BJ (cell line): ENCODE data around the gene GABRB3. TPM values are rescaled to one million over a fixed set of nuclear protein-coding genes. Genes with fewer than 3 reads are reported as not detected.

Experiments
- CTCF ChIA-PET: fragments of 350-600 bp; formaldehyde crosslinking; extraction: SDS; loops from one replicate; lab custom pipeline; 2021; ENCODE audit warnings: antibody characterized with exemption, inconsistent platforms; lab: Yijun Ruan, JAX
- POLR2A ChIA-PET: fragments of 300-600 bp; sonication (Branson Sonifier 250); formaldehyde crosslinking; extraction: SDS; loops from one replicate; lab custom pipeline; 2021; ENCODE audit warnings: antibody characterized with exemption; lab: Charles Lee
- DNase-seq: peaks from one replicate; pipeline ENCODE4 v3.0.0-alpha.2; 2011; ENCODE audit warnings: low read depth
- H3K27me3 ChIP-seq: 2 replicates; pipeline ENCODE4 v1.6.0; 2011; ENCODE audit warnings: low read length; ENCODE audit not compliant: control insufficient read depth, insufficient read depth
- H3K36me3 ChIP-seq: 2 replicates; pipeline ENCODE4 v1.5.1; 2011; ENCODE audit warnings: low read length; ENCODE audit not compliant: control insufficient read depth, insufficient read depth
- H3K4me3 ChIP-seq: 2 replicates; pipeline ENCODE4 v1.5.1; 2011; ENCODE audit warnings: low read depth, mild to moderate bottlenecking, control low read depth, low read length
- CTCF ChIP-seq: IDR thresholded peaks from 2 replicates; pipeline ENCODE4 v1.5.1; 2011; ENCODE audit warnings: low read depth, mild to moderate bottlenecking, control low read depth, inconsistent platforms, low read length, moderate library complexity; ENCODE audit not compliant: insufficient read depth
- polyA plus RNA-seq: library from polyadenylated mRNA; depleted of rRNA; stranded (reverse); fragments of >200 nt; gene quantifications from 2 replicates; pipeline ENCODE4 v1.2.3, GENCODE V29; 2011

Gene GABRB3
- polyA plus RNA-seq, 1 experiment = 2.3 TPM

GRCh38 chr15:26758079-26758478 is 14.8 kb downstream of the GABRB3 start:
- CTCF ChIA-PET = no interaction called here
- DNase-seq = no peak
- no peak for TF ChIP-seq CTCF
- Histone ChIP-seq H3K27me3 (no peaks in the 10 kb centered on the region), H3K4me3 (no peak overlapping the region), H3K36me3 (no peaks in the 10 kb centered on the region)
- POLR2A ChIA-PET = no interaction called here

GRCh38 chr15:26757141-26757540 is 15.7 kb downstream of the GABRB3 start:
- no peak for TF ChIP-seq CTCF
- ChIA-PET CTCF (no interaction called here), POLR2A (no interaction called here)
- DNase-seq = no peak
- Histone ChIP-seq H3K27me3 (no peaks in the 10 kb centered on the region), H3K36me3 (no peaks in the 10 kb centered on the region), H3K4me3 (no peak overlapping the region)

- H3K27me3 ChIP-seq = no peaks in the 10 kb centered on the region
- POLR2A ChIA-PET = no interaction called here
- no peak overlapping the region for H3K4me3 ChIP-seq
- H3K36me3 ChIP-seq = no peaks in the 10 kb centered on the region
- TF ChIP-seq CTCF = no peak
- DNase-seq = no peak
- CTCF ChIA-PET = no interaction called here
Measured at GRCh38 chr15:26744894-26745293, 28.0 kb downstream of the GABRB3 start.

GRCh38 chr15:26739791-26740190 is 33.1 kb downstream of the GABRB3 start:
- no peak for DNase-seq
- TF ChIP-seq CTCF = no peak
- Histone ChIP-seq H3K4me3 (no peak overlapping the region), H3K36me3 (no peaks in the 10 kb centered on the region), H3K27me3 (no peaks in the 10 kb centered on the region)
- ChIA-PET CTCF (no interaction called here), POLR2A (no interaction called here)

GRCh38 chr15:26738996-26739395 is 33.9 kb downstream of the GABRB3 start:
- DNase-seq = no peak
- Histone ChIP-seq H3K4me3 (no peak overlapping the region), H3K27me3 (no peaks in the 10 kb centered on the region), H3K36me3 (no peaks in the 10 kb centered on the region)
- no peak for TF ChIP-seq CTCF
- ChIA-PET CTCF (no interaction called here), POLR2A (no interaction called here)
